Activated CD4-positive, CD25-positive, alpha-beta regulatory T cell treated with anti-CD3 and anti-CD28 coated beads, Interleukin-2, amount 50 U/mL, for 24 hours (primary cell): ENCODE data around the gene CYFIP2.

Source experiments
- ATAC-seq, 2 donors: fragments of 150-1000 bp; cut with Tn5 transposase; one replicate each; pipeline ENCODE4 v1.10.0; 2021; ENCODE audit warnings: mild to moderate bottlenecking in 1 of 2, moderate library complexity in 1 of 2

Gene CYFIP2

DNA sequence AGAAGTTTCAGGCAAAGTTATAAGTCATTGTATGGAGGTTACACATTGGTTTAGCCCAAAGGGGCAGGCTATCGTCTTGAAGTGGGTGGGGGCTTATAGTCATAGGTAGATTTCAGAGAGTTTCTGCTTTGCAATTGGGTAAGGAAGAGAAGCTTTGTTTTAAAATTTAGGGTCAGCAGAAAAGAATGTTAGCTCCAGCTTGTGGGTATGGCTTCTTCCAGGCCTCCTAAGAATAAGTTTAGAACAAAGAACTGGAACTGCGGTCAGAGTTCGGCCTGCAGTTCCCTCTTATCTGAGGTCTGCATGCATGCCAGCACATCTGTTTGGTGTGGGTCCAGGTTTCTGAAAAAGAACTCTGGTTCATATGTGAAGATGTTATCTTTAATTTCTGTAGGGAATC is 96.1 kb downstream of the CYFIP2 start:
- ATAC-seq, result no peak

DNA sequence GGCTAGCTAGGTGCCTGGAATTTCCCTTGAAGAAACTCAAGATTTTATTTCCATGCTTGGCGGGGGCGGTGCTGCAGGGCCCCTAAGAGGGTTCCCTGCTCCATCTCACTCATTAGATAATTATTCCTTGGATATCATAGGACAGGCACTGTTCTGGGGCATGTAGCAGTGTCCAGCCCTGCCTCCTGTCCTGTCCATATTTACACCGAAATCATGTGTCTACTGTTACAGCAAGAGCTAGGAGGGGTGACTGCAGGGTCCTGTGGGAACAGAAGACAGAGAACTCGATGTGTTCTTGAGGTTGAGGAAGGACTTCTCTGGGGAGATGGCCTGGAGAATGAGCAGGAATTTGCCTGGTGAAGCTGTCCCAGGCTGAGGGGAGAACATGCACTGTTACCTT is 96.6 kb downstream of the CYFIP2 start:
- ATAC-seq, result no peak

DNA sequence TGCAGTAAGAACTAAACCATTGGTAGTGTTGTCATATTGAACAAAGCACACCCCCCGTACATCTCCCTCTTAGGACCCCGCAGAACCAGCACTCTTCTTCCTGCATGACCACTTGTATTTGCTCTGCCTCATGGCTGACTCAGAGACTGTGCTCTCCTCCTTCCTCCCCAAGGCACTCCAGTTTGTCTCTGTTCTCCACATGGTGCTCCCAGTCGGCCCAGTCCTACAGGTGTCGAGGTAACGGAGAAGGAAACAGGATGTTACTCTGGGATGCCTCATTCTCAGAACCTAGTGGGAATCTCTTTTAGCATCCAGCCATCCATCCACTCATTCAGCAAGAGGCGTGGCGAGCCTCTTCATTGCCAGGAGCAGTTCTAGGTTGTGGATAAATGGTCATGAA is 97.1 kb downstream of the CYFIP2 start:
- ATAC-seq, result no peak

DNA sequence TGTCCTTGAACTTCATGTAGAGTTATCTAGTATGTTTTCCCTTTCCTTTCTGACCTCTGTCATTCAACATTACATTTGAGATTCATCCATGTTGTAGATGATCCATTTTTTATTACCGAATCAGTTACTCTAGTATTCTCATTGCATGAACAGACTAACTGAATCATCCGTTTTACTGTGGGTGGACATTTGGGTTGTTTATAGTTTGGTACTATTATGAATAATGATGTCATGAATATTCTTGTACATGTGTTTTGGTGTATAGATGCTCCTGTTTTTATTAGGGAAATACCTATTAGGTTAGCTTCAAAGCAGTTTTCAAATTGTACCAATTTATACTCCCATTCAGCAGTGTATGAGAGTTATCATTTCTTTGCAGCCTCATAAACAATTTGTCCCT is 99.8 kb downstream of the CYFIP2 start:
- ATAC-seq, result peak in 1 of 2 donors; percentile 55

DNA sequence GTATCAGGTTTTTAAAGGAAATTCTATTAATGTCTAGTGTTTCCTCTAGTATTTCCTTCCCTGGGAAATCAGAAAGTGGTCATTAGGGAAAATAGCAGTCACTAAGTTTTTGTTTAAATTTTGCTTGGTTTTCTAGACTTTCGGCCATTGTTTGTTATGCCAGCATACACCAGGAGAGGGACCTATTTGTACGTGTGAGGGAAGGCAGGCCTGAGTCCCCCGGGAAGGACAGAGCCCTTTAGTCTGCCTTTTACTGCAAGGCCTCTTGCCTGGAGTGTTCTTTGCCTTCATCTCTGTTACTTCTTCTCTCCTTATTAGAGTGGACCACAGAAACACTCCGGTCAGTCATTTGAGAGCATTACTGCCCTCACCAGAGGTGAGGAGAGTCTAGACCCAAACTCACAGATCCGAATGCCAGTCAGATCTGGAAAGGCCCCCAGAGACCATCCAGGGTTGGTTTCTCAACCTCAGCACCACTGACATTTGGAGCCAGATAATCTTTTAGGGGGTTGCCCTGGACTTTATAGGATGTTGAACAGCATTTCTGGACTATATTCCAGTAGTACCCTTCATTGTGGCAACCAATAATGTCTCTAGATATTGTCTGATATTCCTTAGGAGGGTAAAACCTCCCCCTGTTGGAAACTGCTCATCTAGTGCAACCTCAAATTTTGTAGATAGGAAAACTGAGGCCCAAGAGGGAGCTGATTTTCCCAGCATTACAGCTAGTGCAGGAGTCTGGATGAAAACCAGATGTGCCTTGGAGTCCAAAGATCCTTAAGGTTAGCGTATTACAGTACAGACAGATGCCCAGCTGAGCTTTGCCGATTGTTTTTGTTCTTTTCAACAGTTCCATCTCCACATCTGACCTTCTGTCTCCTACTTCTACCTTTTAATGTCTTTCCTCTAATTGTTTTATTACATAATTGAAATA is 101.1 kb downstream of the CYFIP2 start:
- ATAC-seq, result no peak

DNA sequence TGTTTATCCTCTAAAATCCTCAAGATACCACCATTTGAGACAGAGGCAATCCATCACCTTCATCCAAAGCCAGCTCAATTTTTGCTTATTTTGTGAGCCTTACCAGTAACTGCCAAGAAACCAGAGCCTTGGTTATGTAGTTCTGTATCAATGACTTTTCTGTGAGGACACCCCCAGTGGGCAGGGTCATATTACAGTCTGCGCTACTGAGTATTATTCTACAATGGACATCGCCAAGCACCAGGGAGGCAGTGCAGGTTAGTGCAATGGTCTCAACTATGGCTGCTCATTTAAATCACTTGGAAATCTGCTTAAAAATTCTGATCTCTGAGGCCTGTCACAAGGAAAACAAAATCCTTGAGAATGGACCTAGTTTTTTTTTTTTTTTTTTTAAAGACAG is 103.6 kb downstream of the CYFIP2 start:
- ATAC-seq, result no peak

DNA sequence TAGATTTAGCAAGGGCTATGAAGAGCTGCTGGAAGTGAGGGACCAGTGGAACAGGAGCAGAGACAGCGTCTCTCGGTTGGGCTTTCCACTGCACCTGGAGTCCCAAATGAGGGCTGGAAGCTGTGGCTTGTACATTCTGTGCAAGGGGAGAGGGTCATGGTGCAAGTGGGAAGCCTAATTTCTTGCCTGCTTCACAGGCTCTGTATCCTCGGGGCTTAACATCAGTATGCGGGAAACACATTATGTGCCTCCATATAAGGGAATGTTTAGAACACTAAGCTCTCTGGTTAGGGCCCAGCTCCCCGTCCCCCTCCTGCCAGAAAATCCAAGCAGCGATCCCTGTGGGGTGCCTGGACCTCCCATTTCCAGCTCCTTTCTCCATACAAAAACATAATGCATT is 105.0 kb downstream of the CYFIP2 start:
- no peak for ATAC-seq

DNA sequence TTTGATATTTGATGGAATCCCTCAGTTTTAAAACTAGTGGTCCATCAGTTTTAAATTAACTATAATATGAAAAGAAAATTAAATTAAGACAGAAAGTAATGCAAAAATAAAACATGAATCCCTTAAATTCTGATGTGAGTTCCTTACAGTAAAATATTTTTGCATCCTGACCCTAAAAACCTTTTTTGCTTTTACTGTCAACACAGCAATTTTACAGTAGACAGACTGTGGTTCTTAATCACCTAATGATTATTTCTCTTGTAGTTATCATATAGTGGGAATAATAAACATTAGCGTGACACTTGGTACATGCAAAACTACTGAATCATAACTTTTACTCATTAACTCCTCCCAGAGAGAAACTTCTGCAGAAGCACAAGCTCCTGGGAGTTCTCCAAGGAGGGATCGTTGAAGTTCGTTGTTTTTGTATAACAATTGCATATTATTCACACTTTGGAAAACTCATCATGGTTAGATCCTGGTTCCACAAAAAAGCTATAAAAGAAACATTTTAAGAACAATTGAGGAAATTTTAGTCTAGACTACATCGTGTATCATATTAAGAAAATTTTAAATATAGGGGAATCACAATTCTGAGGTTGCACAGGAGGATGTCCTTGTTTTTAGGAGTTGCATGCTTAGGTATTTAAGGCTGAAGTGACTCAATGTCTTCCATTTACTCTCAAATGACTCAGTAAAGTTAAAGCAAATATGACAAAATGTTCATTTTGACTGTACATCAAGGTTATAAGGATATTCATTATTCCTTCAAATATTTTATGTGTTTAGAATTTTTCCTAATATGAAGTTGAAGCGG is 105.9 kb downstream of the CYFIP2 start:
- no peak for ATAC-seq

DNA sequence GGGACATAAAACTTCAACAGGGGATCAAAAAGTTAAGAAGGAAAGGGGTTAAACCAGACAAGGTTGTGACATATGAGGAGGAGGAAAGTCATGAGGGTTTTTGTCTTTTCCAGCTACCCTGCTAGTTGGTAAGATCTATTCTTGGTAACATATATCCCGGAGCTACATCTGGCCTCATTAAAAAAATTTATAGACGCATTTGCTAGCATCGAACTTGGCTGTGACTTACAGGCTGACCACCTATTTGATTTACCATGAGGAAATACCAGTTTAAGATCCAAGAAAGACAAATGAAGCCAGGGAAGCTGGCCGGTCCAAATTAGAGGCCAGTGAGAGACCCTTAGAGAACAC is 106.5 kb downstream of the CYFIP2 start:
- no peak for ATAC-seq

DNA sequence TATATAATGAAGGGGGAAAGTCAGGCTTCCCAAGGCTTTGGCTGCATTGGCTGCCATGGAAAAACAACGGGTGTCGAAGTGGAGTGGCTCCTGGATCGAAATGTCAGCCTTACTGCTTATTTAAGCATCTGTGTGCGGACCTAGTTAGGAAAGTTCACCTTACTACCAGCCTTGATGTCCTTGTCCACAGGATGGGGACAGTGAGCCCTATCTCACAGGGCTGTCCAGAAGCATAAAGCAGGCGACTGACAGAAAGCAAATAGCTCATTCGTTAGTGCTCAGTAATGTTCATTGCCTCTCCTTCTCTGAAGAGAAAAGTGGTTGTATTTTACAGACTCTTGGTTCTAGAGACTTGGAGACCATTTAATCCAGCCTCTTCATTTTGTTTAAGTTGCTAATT is 112.6 kb downstream of the CYFIP2 start:
- ATAC-seq, result no peak

DNA sequence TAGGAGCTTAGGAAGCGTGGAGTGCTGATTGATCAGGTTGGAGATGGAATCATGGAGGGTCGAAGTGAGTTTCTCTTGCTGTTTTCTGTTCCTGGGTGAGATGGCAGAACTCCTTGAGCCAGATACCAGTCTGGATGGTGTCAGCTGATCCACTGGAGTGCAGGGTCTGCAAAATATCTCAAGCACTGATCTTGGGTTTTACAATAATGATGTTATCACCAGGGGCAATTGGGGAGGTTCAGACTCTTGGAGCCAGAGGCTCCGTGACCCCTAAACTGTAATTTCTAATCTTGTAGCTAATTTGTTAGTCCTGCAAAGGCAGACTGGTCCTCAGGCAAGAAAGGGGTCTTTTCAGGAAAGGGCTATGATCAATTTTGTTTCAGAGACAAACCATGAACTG is 114.1 kb downstream of the CYFIP2 start:
- no peak for ATAC-seq

DNA sequence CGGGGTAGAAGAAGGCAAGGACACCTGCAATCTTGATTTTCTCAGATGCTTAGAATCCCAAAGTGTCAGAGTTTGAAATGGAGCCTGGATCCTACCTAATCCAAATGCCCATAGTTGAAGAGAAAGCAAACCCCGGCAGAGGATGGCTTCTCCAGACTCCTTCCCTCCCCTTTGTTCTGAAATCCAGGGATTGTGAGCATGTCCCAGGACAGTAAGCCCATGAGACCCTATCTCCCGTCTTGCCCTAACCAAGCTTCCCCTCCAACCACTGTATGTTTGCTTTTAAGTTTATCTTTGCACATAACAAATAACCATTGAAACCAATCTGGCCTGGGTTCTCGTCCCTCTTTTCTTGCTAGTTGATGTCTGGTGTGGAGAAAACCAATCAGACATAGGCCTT is 115.8 kb downstream of the CYFIP2 start:
- ATAC-seq, result no peak

DNA sequence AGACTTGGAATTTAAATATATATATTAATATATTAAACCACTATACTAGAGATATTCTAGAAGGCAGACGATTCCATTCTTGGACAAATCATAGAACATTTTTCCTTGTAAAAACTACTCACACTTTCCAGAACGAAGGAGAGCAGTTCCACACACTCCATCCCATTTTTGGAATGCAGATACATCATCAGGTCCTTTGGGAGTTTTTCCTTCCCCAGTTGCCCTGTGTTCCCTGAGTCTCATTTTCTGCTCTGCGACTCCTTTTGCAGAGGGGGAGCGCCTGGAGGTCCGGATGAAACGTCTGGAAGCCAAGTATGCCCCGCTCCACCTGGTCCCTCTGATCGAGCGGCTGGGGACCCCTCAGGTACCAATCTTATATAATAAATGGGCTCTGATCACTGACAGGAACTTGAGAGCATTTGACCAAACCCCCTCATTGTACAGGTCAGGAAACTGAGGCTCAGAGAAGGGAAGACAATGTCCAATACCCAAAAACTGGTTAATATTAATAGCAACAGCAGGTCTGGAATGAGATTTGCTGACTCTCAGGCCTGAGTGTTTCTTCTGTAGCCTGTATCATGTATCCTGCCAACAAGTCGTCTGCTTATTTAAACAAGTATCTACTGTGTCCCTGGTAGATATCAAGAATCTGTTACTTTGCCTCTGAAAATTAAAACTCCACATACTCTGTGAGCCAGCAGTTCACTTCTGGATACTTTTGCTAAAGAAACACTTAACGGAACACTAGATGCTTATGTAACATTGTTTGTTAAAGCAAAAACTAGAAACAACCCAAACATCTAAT is 117.3 kb downstream of the CYFIP2 start:
- no peak for ATAC-seq

DNA sequence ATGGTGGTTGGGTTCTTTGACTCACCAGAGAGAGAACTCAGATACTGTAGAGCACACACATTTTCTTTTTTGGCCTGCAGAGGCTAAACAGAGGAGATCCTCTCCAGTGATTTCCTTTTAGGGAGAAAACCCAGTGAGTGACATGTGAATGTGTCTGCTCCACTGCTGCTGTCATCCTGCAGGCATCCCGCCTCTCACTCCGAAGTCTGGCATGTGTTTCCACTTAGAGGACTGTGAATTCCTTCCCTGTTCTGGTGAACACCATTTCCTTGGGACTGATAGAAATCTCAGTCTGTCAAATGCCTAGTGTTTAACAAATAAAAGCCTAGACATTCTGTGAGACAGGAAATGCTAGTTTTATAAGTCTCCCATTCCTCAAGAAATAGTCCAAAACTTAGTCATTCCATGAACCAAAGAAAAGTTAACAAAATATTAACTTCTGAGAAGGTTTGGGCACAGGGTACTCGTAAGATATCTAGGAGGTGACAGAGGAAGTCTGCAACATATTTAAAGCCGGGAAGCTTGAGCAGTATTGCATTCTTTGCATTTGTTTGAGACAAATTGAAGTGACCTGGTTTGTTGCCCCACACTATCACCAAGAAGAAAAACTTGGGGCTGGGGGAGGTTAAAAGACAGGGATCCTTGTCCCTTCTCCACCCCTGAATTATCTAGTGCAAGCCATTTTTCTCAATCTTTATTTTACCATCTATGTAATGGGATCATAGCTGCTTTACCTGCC is 119.2 kb downstream of the CYFIP2 start:
- ATAC-seq, result peak in 1 of 2 donors; percentile 36

DNA sequence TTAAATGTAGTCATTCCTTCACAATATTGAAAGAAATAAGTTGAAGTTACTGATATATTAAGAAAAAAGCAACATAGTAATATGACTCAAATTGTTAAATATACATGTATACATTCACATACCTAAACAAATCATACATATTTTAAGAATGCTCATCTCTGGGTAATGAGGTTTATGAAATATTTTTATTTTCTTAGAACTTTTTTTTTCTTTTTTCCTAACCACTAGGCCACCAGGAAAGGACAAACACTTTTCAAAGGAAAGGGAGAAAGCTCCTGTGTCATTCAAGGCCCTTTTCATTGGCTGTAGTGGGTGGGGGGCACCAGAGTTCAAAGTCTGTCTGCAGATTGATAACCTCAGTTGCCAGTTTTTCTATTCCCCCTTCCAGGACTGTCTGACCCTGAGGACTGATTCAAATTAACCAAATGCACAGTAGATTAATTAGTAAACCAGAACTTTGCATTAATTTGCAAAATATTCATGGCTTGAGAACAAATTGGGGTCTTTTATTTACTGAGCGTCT is 121.2 kb downstream of the CYFIP2 start:
- ATAC-seq, result no peak

DNA sequence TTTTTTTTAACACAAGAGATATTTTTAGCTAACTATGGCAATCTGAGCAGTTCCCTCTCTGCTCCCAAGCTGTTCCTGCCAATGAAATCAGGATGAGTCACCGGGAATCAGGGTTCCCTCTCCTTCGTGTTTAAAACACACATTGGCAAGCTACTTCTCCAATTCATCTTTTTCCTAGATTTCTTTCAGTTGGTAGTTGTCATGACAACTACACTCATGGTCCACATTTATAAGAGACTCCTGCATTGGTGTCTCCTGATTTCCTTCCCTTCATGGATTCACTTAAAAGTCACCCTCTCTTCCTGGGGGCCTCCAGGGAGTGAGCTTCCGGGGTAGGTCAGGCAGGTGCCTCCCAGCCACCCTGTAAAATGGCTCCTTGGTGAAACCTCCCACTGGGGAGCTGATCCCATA is 121.8 kb downstream of the CYFIP2 start:
- ATAC-seq, result no peak

DNA sequence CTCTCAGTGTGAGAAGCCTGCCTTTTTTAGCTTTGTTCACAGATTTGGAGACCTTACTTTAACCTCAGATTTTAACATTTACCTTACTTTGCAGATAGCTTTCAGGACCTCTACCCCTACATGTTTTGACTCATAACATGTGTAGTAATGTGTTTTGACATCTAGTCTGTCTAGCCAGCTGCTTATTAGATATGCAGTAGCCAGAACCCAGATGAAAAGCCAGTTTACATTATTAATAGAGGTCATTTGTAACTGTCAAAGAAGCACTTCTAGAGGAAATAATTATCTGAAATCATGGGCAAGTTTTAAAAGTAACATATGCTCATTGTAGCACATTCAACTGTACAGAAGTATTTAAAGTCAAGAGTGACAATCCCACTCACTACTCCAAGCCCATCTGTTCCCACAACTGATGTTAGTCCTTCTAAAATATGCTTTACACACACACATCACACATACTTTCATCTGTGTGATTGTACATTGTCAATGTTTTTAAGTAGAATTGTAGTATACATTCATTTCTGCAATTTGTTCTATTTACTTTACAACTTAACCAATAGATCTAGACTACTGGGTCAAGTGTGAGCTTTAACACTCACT is 122.3 kb downstream of the CYFIP2 start:
- no peak for ATAC-seq

DNA sequence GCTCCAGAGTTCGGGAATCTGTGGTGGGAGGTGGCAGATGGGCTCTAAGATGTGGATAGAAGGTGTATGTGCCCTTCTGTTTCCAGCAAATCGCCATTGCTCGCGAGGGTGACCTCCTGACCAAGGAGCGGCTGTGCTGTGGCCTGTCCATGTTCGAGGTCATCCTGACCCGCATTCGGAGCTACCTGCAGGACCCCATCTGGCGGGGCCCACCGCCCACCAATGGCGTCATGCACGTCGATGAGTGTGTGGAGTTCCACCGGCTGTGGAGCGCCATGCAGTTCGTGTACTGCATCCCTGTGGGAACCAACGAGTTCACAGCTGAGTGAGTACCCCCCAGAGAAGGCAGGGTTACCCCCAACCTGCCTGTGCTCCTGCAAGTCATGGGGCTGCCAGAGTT is 123.2 kb downstream of the CYFIP2 start:
- ATAC-seq, result no peak

DNA sequence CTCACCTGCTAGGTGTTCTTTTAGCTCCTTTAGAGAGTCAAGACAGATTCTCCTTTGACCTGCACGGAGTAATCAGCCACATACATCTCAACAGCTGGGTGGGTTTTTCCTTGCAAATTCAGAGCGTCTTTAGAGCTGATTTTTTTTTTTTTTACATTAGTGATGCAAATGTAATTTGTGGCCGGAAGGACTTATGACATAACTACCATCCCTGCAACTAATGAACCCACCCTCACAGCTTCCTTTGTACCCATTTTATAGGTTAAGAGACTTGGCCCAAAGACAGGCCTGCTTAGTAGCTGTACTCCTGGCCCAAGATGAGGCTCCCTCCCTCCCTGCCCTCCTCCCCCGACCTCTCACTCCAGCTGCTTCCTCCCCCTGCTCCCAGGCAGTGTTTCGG is 124.2 kb downstream of the CYFIP2 start:
- ATAC-seq, result peak; percentile 21

DNA sequence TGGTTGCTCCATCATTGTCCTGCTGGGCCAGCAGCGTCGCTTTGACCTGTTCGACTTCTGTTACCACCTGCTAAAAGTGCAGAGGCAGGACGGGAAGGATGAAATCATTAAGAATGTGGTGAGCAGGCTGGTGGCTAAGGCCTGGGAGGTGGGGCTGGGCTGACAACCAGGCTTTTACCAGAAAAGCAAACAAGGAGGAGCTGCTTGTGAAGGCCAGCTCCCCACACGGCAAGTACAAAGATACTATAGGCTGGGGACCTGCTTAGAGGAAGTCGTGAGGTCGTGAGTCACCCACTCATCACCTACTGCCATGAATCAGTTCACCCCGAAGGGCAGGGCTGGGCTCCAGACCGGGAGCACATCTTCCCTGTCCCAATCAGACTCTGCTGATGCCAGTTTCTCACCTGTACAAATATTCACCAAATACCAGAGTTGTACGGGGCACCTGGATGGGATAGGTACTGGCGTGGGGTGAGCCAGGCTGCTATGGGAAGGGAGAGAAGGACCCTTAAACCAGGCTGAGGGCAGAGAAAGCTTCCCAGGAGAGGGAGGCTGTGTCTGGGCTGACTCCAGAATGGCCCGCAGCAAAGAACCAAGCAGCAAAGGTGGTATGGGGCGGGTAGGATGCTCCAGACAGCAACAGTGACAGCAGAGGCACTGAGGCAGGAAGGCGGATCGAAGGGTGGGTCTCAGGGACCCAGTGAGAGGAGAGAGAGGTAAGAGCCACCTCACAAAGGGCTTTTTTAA is 124.8 kb downstream of the CYFIP2 start:
- ATAC-seq, result peak; percentile 98

DNA sequence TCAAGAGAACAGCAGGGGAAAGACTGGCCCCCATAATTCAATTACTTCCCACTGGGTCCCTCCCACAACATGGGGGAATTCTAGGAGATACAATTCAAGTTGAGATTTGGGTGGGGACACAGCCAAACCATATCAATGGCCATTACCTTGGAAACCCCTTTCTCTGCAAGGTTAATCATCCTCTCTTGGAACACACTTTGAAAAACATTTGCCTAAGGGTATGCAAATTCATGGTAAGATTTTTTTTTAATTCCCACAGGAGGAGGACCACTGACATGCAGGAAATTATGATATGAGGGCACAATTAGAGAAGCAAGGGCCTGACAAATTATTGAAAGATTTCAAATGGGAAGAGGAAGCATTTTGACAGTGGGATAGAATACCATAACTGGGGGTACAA is 132.4 kb downstream of the CYFIP2 start:
- no peak for ATAC-seq
